HG03064 (cell line): ENCODE measurements around the gene CERS1.

Experiments
- ATAC-seq: cut with Tn5 transposase; IDR thresholded peaks from one replicate; pipeline ENCODE4 v1.9.1; 2021; ENCODE audit warnings: low read depth; ENCODE audit not compliant: unreplicated experiment

CERS1 gene

GRCh38 chr19:18859676-18860301, 36.2 kb downstream of the CERS1 start:
- no peak for ATAC-seq

- no peak for ATAC-seq
Observed at GRCh38 chr19:18858906-18859646, 36.9 kb downstream of the CERS1 start.

GRCh38 chr19:18857223-18857622, 38.7 kb downstream of the CERS1 start:
- ATAC-seq: no peak

- ATAC-seq: no peak
Observed at GRCh38 chr19:18856385-18857126, 39.4 kb downstream of the CERS1 start.

- no peak for ATAC-seq
Observed at GRCh38 chr19:18855647-18856384, 40.1 kb downstream of the CERS1 start.

GRCh38 chr19:18854982-18855381, 41.0 kb downstream of the CERS1 start:
- ATAC-seq: no peak

- no peak for ATAC-seq
Observed at GRCh38 chr19:18853755-18854427, 42.1 kb downstream of the CERS1 start.

- no peak for ATAC-seq
Observed at GRCh38 chr19:18852648-18853047, 43.3 kb downstream of the CERS1 start.

GRCh38 chr19:18851673-18852325, 44.2 kb downstream of the CERS1 start:
- no peak for ATAC-seq

- no peak for ATAC-seq
Observed at GRCh38 chr19:18850471-18851375, 45.2 kb downstream of the CERS1 start.

- ATAC-seq: no peak
Observed at GRCh38 chr19:18849838-18850400, 46.0 kb downstream of the CERS1 start.

GRCh38 chr19:18848878-18849661, 46.9 kb downstream of the CERS1 start:
- ATAC-seq: no peak

- ATAC-seq: no peak
Observed at GRCh38 chr19:18847549-18848463, 48.2 kb downstream of the CERS1 start.

- ATAC-seq: no peak
Observed at GRCh38 chr19:18846862-18847548, 49.0 kb downstream of the CERS1 start.

GRCh38 chr19:18845961-18846360, 50.0 kb downstream of the CERS1 start:
- ATAC-seq: no peak

GRCh38 chr19:18844806-18845329, 51.1 kb downstream of the CERS1 start:
- no peak for ATAC-seq
